ENCODE measurements around the gene JAZF1. TPM values are rescaled to one million over a fixed set of nuclear protein-coding genes. Genes with fewer than 3 reads are reported as not detected.
"Not testable (repeated sequence)": the region's sequence is repeated elsewhere in the genome, so short reads cannot be mapped to it uniquely, and the experiment has no call there.

JAZF1 gene
- total and polyA plus RNA-seq, 9 donors: 10.4 to 36.0 (median 19.9) TPM

GRCh38 chr7:27889800-27890199, 290.8 kb downstream of the JAZF1 start:
- Histone ChIP-seq H3K27ac (no peak overlapping the region), H3K36me3 (no peaks in the 10 kb centered on the region), H3K9me3 (no peaks in the 10 kb centered on the region), H3K4me1 (ENCODE audit: insufficient read depth) (no peaks in the 10 kb centered on the region), H3K4me3 (no peak overlapping the region), H3K27me3 (no peaks in the 10 kb centered on the region)
- no peak for TF ChIP-seq POLR2A (IDR thresholded peaks at IDR 0.05)
- no peak for TF ChIP-seq CTCF (IDR thresholded peaks at IDR 0.05)
- no peak for TF ChIP-seq EP300 (IDR thresholded peaks at IDR 0.05)
- intact Hi-C loops (cut with DNase I): no loop called here
- DNase-seq: no peak
- 94 to 98% (median 97%) methylated on average over 3 of the region's 3 CpGs for WGBS, 3 donors

- H3K27ac ChIP-seq: no peak overlapping the region
- 88 to 94% (median 91%) methylated on average over 5 of the region's 5 CpGs for WGBS, 3 donors
Observed at GRCh38 chr7:27888736-27889135, 291.9 kb downstream of the JAZF1 start.

GRCh38 chr7:27886710-27887109, 293.9 kb downstream of the JAZF1 start:
- DNase-seq; H3K36me3 ChIP-seq; intact Hi-C loops (cut with DNase I); H3K9me3 ChIP-seq; H3K27me3 ChIP-seq; H3K4me1 ChIP-seq (ENCODE audit: insufficient read depth); H3K27ac ChIP-seq; H3K4me3 ChIP-seq: not testable (repeated sequence)
- WGBS, 3 donors: 96 to 98% (median 97%) methylated on average over 3 of the region's 3 CpGs

More at GRCh38 chr7:27888736-27889135, 291.9 kb downstream of the JAZF1 start:
- H3K4me1 ChIP-seq (ENCODE audit: insufficient read depth): no peaks in the 10 kb centered on the region
- H3K27me3 ChIP-seq: no peaks in the 10 kb centered on the region
- DNase-seq: no peak
- H3K4me3 ChIP-seq: no peak overlapping the region
- no peaks in the 10 kb centered on the region for H3K9me3 ChIP-seq
- no peaks in the 10 kb centered on the region for H3K36me3 ChIP-seq
- intact Hi-C loops (cut with DNase I): no loop called here
- TF ChIP-seq POLR2A (IDR thresholded peaks at IDR 0.05): no peak
- no peak for TF ChIP-seq EP300 (IDR thresholded peaks at IDR 0.05)
- no peak for TF ChIP-seq CTCF (IDR thresholded peaks at IDR 0.05)

DNA sequence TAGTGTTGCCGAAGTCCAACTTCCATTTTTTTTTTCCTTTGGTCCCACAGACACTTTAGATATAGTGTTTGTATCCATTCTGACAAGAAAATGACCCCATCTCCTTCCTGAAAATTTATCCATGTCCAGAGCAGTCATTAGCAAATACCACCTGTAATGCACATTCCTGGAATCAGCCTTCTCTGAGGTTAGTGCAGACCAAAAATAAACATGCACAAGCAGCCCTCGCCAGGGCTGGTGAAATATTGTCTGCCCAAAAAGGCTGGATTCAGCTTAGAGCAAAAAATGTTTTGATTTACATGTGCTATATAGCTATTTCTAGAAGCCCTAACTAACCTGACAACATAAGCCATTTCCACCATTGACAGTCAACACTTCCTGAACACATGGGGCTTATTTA, 294.9 kb downstream of the JAZF1 start:
- Histone ChIP-seq H3K9me3 (no peaks in the 10 kb centered on the region), H3K36me3 (no peaks in the 10 kb centered on the region), H3K27ac (no peak overlapping the region), H3K4me3 (no peak overlapping the region), H3K27me3 (no peaks in the 10 kb centered on the region), H3K4me1 (ENCODE audit: insufficient read depth) (no peaks in the 10 kb centered on the region)
- intact Hi-C loops (cut with DNase I): no loop called here
- DNase-seq: no peak
- no peak for TF ChIP-seq EP300 (IDR thresholded peaks at IDR 0.05)
- TF ChIP-seq POLR2A (IDR thresholded peaks at IDR 0.05): no peak
- no peak for TF ChIP-seq CTCF (IDR thresholded peaks at IDR 0.05)
- WGBS, 3 donors: 87 to 93% (median 88%) methylated on average over 2 of the region's 2 CpGs

DNA sequence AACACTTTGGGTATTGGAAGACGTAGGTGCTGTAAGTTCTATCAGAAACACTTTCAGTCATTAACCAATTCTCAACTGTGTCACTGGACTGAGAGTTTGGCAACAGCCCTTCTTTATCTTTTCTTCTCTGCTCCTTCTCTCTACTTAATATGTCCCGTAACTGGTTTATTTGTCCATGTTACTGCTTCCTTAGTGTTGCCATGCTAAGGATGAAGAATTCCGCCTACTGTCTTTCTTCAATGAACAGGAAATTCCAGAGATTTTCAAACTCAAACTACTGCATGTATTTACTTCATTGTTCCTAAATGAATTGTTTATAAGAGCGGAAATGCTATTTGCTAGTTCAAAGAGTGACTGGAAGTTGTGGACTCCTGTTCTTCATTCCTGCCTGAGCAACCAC, 296.9 kb downstream of the JAZF1 start:
- intact Hi-C loops (cut with DNase I): no loop called here
- no peaks in the 10 kb centered on the region for H3K4me1 ChIP-seq (ENCODE audit: insufficient read depth)
- WGBS, 3 donors: 73 to 81% (median 79%) methylated on average over 4 of the region's 4 CpGs
- no peak overlapping the region for H3K27ac ChIP-seq
- TF ChIP-seq EP300 (IDR thresholded peaks at IDR 0.05) (no peak), CTCF (IDR thresholded peaks at IDR 0.05) (no peak), POLR2A (IDR thresholded peaks at IDR 0.05) (no peak)
- DNase-seq: no peak
- no peak overlapping the region for H3K4me3 ChIP-seq
- no peaks in the 10 kb centered on the region for H3K9me3 ChIP-seq
- H3K36me3 ChIP-seq: no peaks in the 10 kb centered on the region
- no peaks in the 10 kb centered on the region for H3K27me3 ChIP-seq
